Measurements from ENCODE around the gene GRM7.

GRM7 gene

GRCh38 chr3:7740458-7740857, 879.5 kb downstream of the GRM7 start:
- DNase-seq: no peak

- DNase-seq: no peak
These were observed 883.9 kb downstream of the GRM7 start for GRCh38 chr3:7744850-7745249.

- no peak for DNase-seq
These were observed 884.8 kb downstream of the GRM7 start for GRCh38 chr3:7745711-7746110.

- no peak for DNase-seq
These were observed 889.2 kb downstream of the GRM7 start for GRCh38 chr3:7749931-7750695.

GRCh38 chr3:7752005-7752404, 891.1 kb downstream of the GRM7 start:
- DNase-seq: no peak

- DNase-seq: no peak
These were observed 893.9 kb downstream of the GRM7 start for GRCh38 chr3:7754653-7755441.

- DNase-seq: no peak
These were observed 898.7 kb downstream of the GRM7 start for GRCh38 chr3:7759630-7760029.

- DNase-seq: no peak
These were observed 899.8 kb downstream of the GRM7 start for GRCh38 chr3:7760718-7761117.

- DNase-seq: no peak
These were observed 903.2 kb downstream of the GRM7 start for GRCh38 chr3:7764115-7764514.

GRCh38 chr3:7766530-7766929, 905.6 kb downstream of the GRM7 start:
- DNase-seq: no peak

GRCh38 chr3:7779331-7779730, 918.4 kb downstream of the GRM7 start:
- no peak for DNase-seq

GRCh38 chr3:7781395-7781794, 920.5 kb downstream of the GRM7 start:
- DNase-seq: no peak

GRCh38 chr3:7787871-7788828, 927.2 kb downstream of the GRM7 start:
- no peak for DNase-seq

GRCh38 chr3:7788881-7789280, 928.0 kb downstream of the GRM7 start:
- no peak for DNase-seq

GRCh38 chr3:7789324-7789723, 928.4 kb downstream of the GRM7 start:
- no peak for DNase-seq

GRCh38 chr3:7790141-7790540, 929.2 kb downstream of the GRM7 start:
- no peak for DNase-seq
